A549 (cell line): Measurements from ENCODE around the gene GATAD2A.

Source experiments
- BHLHE40 ChIP-seq: IDR thresholded peaks from 2 replicates; pipeline ENCODE4 v1.6.1; 2012; ENCODE audit warnings: low read depth, low read length, inconsistent platforms
- EP300 ChIP-seq, 2 experiments: fragments of >200 bp; sonication (Bioruptor Twin); formaldehyde crosslinking; IDR thresholded peaks; 2 replicates in 1 of 2; 3 replicates in 1 of 2; pipeline ENCODE4 v1.6.1; 2016 to 2017
- KDM1A ChIP-seq: fragments of 200-600 bp; sonication (generic); IDR thresholded peaks from 2 replicates; pipeline ENCODE4 v1.6.1; 2016; ENCODE audit warnings: low read depth, mild to moderate bottlenecking
- POLR2A ChIP-seq: IDR thresholded peaks from 2 replicates; pipeline ENCODE4 v1.6.1; 2012; ENCODE audit warnings: mild to moderate bottlenecking, low read length
- POLR2AphosphoS2 ChIP-seq: conservative IDR thresholded peaks from 2 replicates; pipeline ENCODE4 v1.6.1; 2012; ENCODE audit warnings: low read length, improper control_type of control experiment, inconsistent platforms
- SREBF2 ChIP-seq: fragments of 450-650 bp; IDR thresholded peaks from 2 replicates; pipeline ENCODE4 v1.6.1; 2014; ENCODE audit warnings: mild to moderate bottlenecking, moderate library complexity
- TF ChIP-seq, protein P1 (sequence below): fragments of >200 bp; sonication (Bioruptor Twin); formaldehyde crosslinking; IDR thresholded peaks from 3 replicates; pipeline ENCODE4 v1.5.1; 2016

DNA sequence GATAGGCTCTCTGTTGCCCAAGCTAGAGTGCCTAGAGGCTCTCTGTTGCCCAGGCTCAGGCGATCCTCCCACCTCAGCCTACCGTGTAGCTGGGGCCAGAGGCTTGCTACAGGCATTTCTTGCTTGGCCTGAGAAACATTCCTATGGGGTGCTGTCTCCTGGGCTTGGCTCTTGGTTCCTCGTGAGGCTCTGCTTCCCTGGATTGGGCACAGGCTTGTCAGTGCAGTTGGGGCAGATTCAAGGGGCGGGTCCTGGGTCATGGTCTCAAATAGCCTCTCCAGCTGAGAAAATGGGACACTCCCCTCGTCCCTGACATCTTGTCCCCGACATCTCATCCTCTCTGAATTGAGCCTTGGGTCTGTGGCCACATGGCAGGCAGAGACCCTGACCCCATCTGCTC lies 105.0 kb downstream of the GATAD2A start:
- TF ChIP-seq POLR2A (no peak), SREBF2 (no peak), KDM1A (no peak), EP300 (IDR thresholded peaks at IDR 0.05) (no peak), BHLHE40 (no peak), POLR2AphosphoS2 (no peak)
- TF ChIP-seq, protein P1, sequence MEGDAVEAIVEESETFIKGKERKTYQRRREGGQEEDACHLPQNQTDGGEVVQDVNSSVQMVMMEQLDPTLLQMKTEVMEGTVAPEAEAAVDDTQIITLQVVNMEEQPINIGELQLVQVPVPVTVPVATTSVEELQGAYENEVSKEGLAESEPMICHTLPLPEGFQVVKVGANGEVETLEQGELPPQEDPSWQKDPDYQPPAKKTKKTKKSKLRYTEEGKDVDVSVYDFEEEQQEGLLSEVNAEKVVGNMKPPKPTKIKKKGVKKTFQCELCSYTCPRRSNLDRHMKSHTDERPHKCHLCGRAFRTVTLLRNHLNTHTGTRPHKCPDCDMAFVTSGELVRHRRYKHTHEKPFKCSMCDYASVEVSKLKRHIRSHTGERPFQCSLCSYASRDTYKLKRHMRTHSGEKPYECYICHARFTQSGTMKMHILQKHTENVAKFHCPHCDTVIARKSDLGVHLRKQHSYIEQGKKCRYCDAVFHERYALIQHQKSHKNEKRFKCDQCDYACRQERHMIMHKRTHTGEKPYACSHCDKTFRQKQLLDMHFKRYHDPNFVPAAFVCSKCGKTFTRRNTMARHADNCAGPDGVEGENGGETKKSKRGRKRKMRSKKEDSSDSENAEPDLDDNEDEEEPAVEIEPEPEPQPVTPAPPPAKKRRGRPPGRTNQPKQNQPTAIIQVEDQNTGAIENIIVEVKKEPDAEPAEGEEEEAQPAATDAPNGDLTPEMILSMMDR, result no peak
